BLaER1 treated with 17β-estradiol and CSF1 and Interleukin-3, amounts not matched to agents 10 nM and 100 nM (cell line): ENCODE results near the gene DPP6.

ENCODE experiments used
- H3K27ac ChIP-seq, 11 experiments: shearing (Covaris generic); formaldehyde crosslinking; 2 replicates each; pipeline ENCODE4 v1.8.1; 2022
- H3K27me3 ChIP-seq, 11 experiments: shearing (Covaris generic); formaldehyde crosslinking; 2 replicates each; pipeline ENCODE4 v1.8.1; 2022
- H3K36me3 ChIP-seq, 11 experiments: shearing (Covaris generic); formaldehyde crosslinking; 2 replicates each; pipeline ENCODE4 v1.8.1; 2022
- H3K4me1 ChIP-seq, 10 experiments: shearing (Covaris generic); formaldehyde crosslinking; 2 replicates each; pipeline ENCODE4 v1.8.1; 2022
- H3K4me2 ChIP-seq, 11 experiments: shearing (Covaris generic); formaldehyde crosslinking; 2 replicates each; pipeline ENCODE4 v1.8.1; 2022
- H3K4me3 ChIP-seq, 10 experiments: shearing (Covaris generic); formaldehyde crosslinking; 2 replicates each; pipeline ENCODE4 v1.8.1; 2022
- H3K9ac ChIP-seq, 11 experiments: shearing (Covaris generic); formaldehyde crosslinking; 2 replicates each; pipeline ENCODE4 v1.8.1; 2022
- H3K9me3 ChIP-seq, 11 experiments: shearing (Covaris generic); formaldehyde crosslinking; replicated peaks in 1 of 11; 2 replicates each; pipeline ENCODE4 v1.8.1; 2022
- H4K20me1 ChIP-seq, 11 experiments: shearing (Covaris generic); formaldehyde crosslinking; 2 replicates each; pipeline ENCODE4 v1.8.1; 2022
- Cebpa-rat ChIP-seq, 11 experiments: shearing (Covaris generic); IDR thresholded peaks; 2 replicates each; pipeline ENCODE4 v1.8.1; 2022

The DPP6 gene

GRCh38 chr7:154472343-154472742, 420.1 kb downstream of the DPP6 start:
- Histone ChIP-seq H3K9ac (no peak overlapping the region), H3K36me3 (no peaks in the 10 kb centered on the region), H3K4me2 (no peak overlapping the region), H4K20me1 (no peaks in the 10 kb centered on the region), H3K4me3 (no peak overlapping the region), H3K9me3 (peaks cover 0 to 2% (median 0%) of the 10 kb centered on the region in 11 experiments; a peak in 1 of 22 replicates), H3K27me3 (no peaks in the 10 kb centered on the region), H3K4me1 (no peaks in the 10 kb centered on the region), H3K27ac (no peak overlapping the region)
- TF ChIP-seq Cebpa-rat (IDR thresholded peaks at IDR 0.05) = no peak

- no peaks in the 10 kb centered on the region for H3K27me3 ChIP-seq
- no peak overlapping the region for H3K9ac ChIP-seq
- H3K4me1 ChIP-seq = no peaks in the 10 kb centered on the region
- H3K27ac ChIP-seq = no peak overlapping the region
- 0 out of 22 replicates have a peak, but pooled peaks of 1 of the 11 experiments have one; percentile 9 for TF ChIP-seq Cebpa-rat (IDR thresholded peaks at IDR 0.05)
- no peak overlapping the region for H3K4me3 ChIP-seq
- H3K9me3 ChIP-seq = no peaks in the 10 kb centered on the region
- no peaks in the 10 kb centered on the region for H3K36me3 ChIP-seq
- H3K4me2 ChIP-seq = no peak overlapping the region
- no peaks in the 10 kb centered on the region for H4K20me1 ChIP-seq
These were observed 421.2 kb downstream of the DPP6 start for GRCh38 chr7:154473360-154473759.

GRCh38 chr7:154474903-154475520, 422.8 kb downstream of the DPP6 start:
- H3K9ac ChIP-seq = no peak overlapping the region

GRCh38 chr7:154475864-154476263, 423.7 kb downstream of the DPP6 start:
- Histone ChIP-seq H4K20me1 (no peaks in the 10 kb centered on the region), H3K4me2 (no peak overlapping the region), H3K4me3 (no peak overlapping the region), H3K36me3 (no peaks in the 10 kb centered on the region), H3K27ac (no peak overlapping the region), H3K4me1 (no peaks in the 10 kb centered on the region), H3K9ac (no peak overlapping the region), H3K9me3 (no peaks in the 10 kb centered on the region), H3K27me3 (no peaks in the 10 kb centered on the region)
- no peak for TF ChIP-seq Cebpa-rat (IDR thresholded peaks at IDR 0.05)

More at GRCh38 chr7:154474903-154475520, 422.8 kb downstream of the DPP6 start:
- H3K4me3 ChIP-seq = no peak overlapping the region
- no peak for TF ChIP-seq Cebpa-rat (IDR thresholded peaks at IDR 0.05)
- no peaks in the 10 kb centered on the region for H4K20me1 ChIP-seq
- no peak overlapping the region for H3K27ac ChIP-seq
- H3K36me3 ChIP-seq = no peaks in the 10 kb centered on the region
- no peaks in the 10 kb centered on the region for H3K4me1 ChIP-seq
- no peak overlapping the region for H3K4me2 ChIP-seq
- no peaks in the 10 kb centered on the region for H3K27me3 ChIP-seq
- no peaks in the 10 kb centered on the region for H3K9me3 ChIP-seq

GRCh38 chr7:154480817-154481216, 428.6 kb downstream of the DPP6 start:
- no peaks in the 10 kb centered on the region for H3K27me3 ChIP-seq
- H3K36me3 ChIP-seq = no peaks in the 10 kb centered on the region
- no peak overlapping the region for H3K4me2 ChIP-seq
- H3K27ac ChIP-seq = no peak overlapping the region
- H3K9ac ChIP-seq = no peak overlapping the region
- H3K9me3 ChIP-seq = no peaks in the 10 kb centered on the region
- H4K20me1 ChIP-seq = no peaks in the 10 kb centered on the region
- TF ChIP-seq Cebpa-rat (IDR thresholded peaks at IDR 0.05) = no peak
- no peak overlapping the region for H3K4me3 ChIP-seq
- no peaks in the 10 kb centered on the region for H3K4me1 ChIP-seq

GRCh38 chr7:154482863-154483262, 430.7 kb downstream of the DPP6 start:
- Histone ChIP-seq H3K9me3 (no peaks in the 10 kb centered on the region), H3K4me2 (no peak overlapping the region)

GRCh38 chr7:154484406-154484805, 432.2 kb downstream of the DPP6 start:
- Histone ChIP-seq H3K27ac (no peak overlapping the region), H3K4me1 (no peaks in the 10 kb centered on the region), H3K27me3 (no peaks in the 10 kb centered on the region), H3K4me3 (no peak overlapping the region), H3K4me2 (no peak overlapping the region), H4K20me1 (no peaks in the 10 kb centered on the region), H3K36me3 (no peaks in the 10 kb centered on the region), H3K9ac (no peak overlapping the region), H3K9me3 (no peaks in the 10 kb centered on the region)
- TF ChIP-seq Cebpa-rat (IDR thresholded peaks at IDR 0.05) = no peak

More at GRCh38 chr7:154482863-154483262, 430.7 kb downstream of the DPP6 start:
- Histone ChIP-seq H4K20me1 (no peaks in the 10 kb centered on the region), H3K9ac (no peak overlapping the region), H3K4me3 (no peak overlapping the region), H3K4me1 (no peaks in the 10 kb centered on the region), H3K36me3 (no peaks in the 10 kb centered on the region), H3K27ac (no peak overlapping the region), H3K27me3 (no peaks in the 10 kb centered on the region)
- no peak for TF ChIP-seq Cebpa-rat (IDR thresholded peaks at IDR 0.05)

- no peaks in the 10 kb centered on the region for H3K27me3 ChIP-seq
- no peaks in the 10 kb centered on the region for H3K4me1 ChIP-seq
- no peak overlapping the region for H3K9ac ChIP-seq
- H4K20me1 ChIP-seq = no peaks in the 10 kb centered on the region
- no peak overlapping the region for H3K4me3 ChIP-seq
- no peak overlapping the region for H3K4me2 ChIP-seq
- no peaks in the 10 kb centered on the region for H3K36me3 ChIP-seq
- no peak for TF ChIP-seq Cebpa-rat (IDR thresholded peaks at IDR 0.05)
- H3K27ac ChIP-seq = no peak overlapping the region
- no peaks in the 10 kb centered on the region for H3K9me3 ChIP-seq
These were observed 432.7 kb downstream of the DPP6 start for GRCh38 chr7:154484943-154485342.

- no peaks in the 10 kb centered on the region for H3K27me3 ChIP-seq
- H3K4me3 ChIP-seq = no peak overlapping the region
- no peak overlapping the region for H3K4me2 ChIP-seq
- no peak for TF ChIP-seq Cebpa-rat (IDR thresholded peaks at IDR 0.05)
- H3K4me1 ChIP-seq = no peaks in the 10 kb centered on the region
- H4K20me1 ChIP-seq = no peaks in the 10 kb centered on the region
- no peaks in the 10 kb centered on the region for H3K9me3 ChIP-seq
- H3K27ac ChIP-seq = no peak overlapping the region
- no peaks in the 10 kb centered on the region for H3K36me3 ChIP-seq
- no peak overlapping the region for H3K9ac ChIP-seq
These were observed 437.7 kb downstream of the DPP6 start for GRCh38 chr7:154489897-154490296.

- no peaks in the 10 kb centered on the region for H3K27me3 ChIP-seq
- peak in 6 of 11 experiments; percentile 25 to 69 (median 46); a peak in 7 of 22 replicates for TF ChIP-seq Cebpa-rat (IDR thresholded peaks at IDR 0.05)
- no peak overlapping the region for H3K27ac ChIP-seq
- no peaks in the 10 kb centered on the region for H3K36me3 ChIP-seq
- H3K4me2 ChIP-seq = no peak overlapping the region
- H3K4me1 ChIP-seq = no peaks in the 10 kb centered on the region
- H3K4me3 ChIP-seq = no peak overlapping the region
- no peaks in the 10 kb centered on the region for H3K9me3 ChIP-seq
- no peaks in the 10 kb centered on the region for H4K20me1 ChIP-seq
- no peak overlapping the region for H3K9ac ChIP-seq
These were observed 441.4 kb downstream of the DPP6 start for GRCh38 chr7:154493594-154493993.
